ENCODE data around the gene ANKFY1.

The ANKFY1 gene

GRCh38 chr17:4150096-4150495 lies 113.7 kb downstream of the ANKFY1 start:
- TF ChIP-seq CTCF (IDR thresholded peaks at IDR 0.05; ENCODE audit: insufficient read depth, low read length, poor library complexity, severe bottlenecking) = no peak
- no peaks in the 10 kb centered on the region for H3K27me3 ChIP-seq (replicated peaks; ENCODE audit: control insufficient read depth, insufficient read depth, low read length)
- H3K4me3 ChIP-seq (replicated peaks; ENCODE audit: low read depth, low read length) = no peak overlapping the region
- H3K36me3 ChIP-seq (ENCODE audit: control insufficient read depth, insufficient read depth, low read length) = no peaks in the 10 kb centered on the region; the same call in 1 of the 2 replicates
- no peak for DNase-seq (ENCODE audit: extremely low read depth, insufficient read length)

GRCh38 chr17:4148611-4149308 lies 115.0 kb downstream of the ANKFY1 start:
- Histone ChIP-seq H3K27me3 (replicated peaks; ENCODE audit: control insufficient read depth, insufficient read depth, low read length) (no peaks in the 10 kb centered on the region), H3K4me3 (replicated peaks; ENCODE audit: low read depth, low read length) (no peak overlapping the region), H3K36me3 (ENCODE audit: control insufficient read depth, insufficient read depth, low read length) (no peaks in the 10 kb centered on the region; the same call in 1 of the 2 replicates)
- TF ChIP-seq CTCF (IDR thresholded peaks at IDR 0.05; ENCODE audit: insufficient read depth, low read length, poor library complexity, severe bottlenecking) = no peak
- DNase-seq (ENCODE audit: extremely low read depth, insufficient read length) = no peak

GRCh38 chr17:4147751-4148310 lies 115.9 kb downstream of the ANKFY1 start:
- H3K36me3 ChIP-seq (ENCODE audit: control insufficient read depth, insufficient read depth, low read length) = no peaks in the 10 kb centered on the region; the same call in 1 of the 2 replicates
- H3K4me3 ChIP-seq (replicated peaks; ENCODE audit: low read depth, low read length) = no peak overlapping the region
- H3K27me3 ChIP-seq (replicated peaks; ENCODE audit: control insufficient read depth, insufficient read depth, low read length) = no peaks in the 10 kb centered on the region
- no peak for DNase-seq (ENCODE audit: extremely low read depth, insufficient read length)
- TF ChIP-seq CTCF (IDR thresholded peaks at IDR 0.05; ENCODE audit: insufficient read depth, low read length, poor library complexity, severe bottlenecking) = no peak

- TF ChIP-seq CTCF (IDR thresholded peaks at IDR 0.05; ENCODE audit: insufficient read depth, low read length, poor library complexity, severe bottlenecking) = no peak
- no peaks in the 10 kb centered on the region; the same call in 1 of the 2 replicates for H3K36me3 ChIP-seq (ENCODE audit: control insufficient read depth, insufficient read depth, low read length)
- DNase-seq (ENCODE audit: extremely low read depth, insufficient read length) = no peak
Observed at GRCh38 chr17:4146641-4147040, 117.1 kb downstream of the ANKFY1 start.

GRCh38 chr17:4144422-4144747 lies 119.4 kb downstream of the ANKFY1 start:
- no peaks in the 10 kb centered on the region for H3K36me3 ChIP-seq (ENCODE audit: control insufficient read depth, insufficient read depth, low read length)
- no peak for TF ChIP-seq CTCF (IDR thresholded peaks at IDR 0.05; ENCODE audit: insufficient read depth, low read length, poor library complexity, severe bottlenecking)
- no peaks in the 10 kb centered on the region for H3K27me3 ChIP-seq (replicated peaks; ENCODE audit: control insufficient read depth, insufficient read depth, low read length)
- H3K4me3 ChIP-seq (replicated peaks; ENCODE audit: low read depth, low read length) = peak overlapping the region; percentile 79
- DNase-seq (ENCODE audit: extremely low read depth, insufficient read length) = no peak

More at GRCh38 chr17:4146641-4147040, 117.1 kb downstream of the ANKFY1 start:
- H3K27me3 ChIP-seq (replicated peaks; ENCODE audit: control insufficient read depth, insufficient read depth, low read length) = no peaks in the 10 kb centered on the region
- H3K4me3 ChIP-seq (replicated peaks; ENCODE audit: low read depth, low read length) = no peak overlapping the region

Data from GM06990 (cell line).